ENCODE results near the gene LZTS2.

- TF ChIP-seq HOXB13 (CRISPR knock-in tag; IDR thresholded peaks at IDR 0.05; ENCODE audit: low read depth) (no peak), NFE2L2 (conservative IDR thresholded peaks at IDR 0.05; ENCODE audit: low read length) (no peak), REST (IDR thresholded peaks at IDR 0.05) (no peak), KDM1A (IDR thresholded peaks at IDR 0.05; ENCODE audit: low read depth) (no peak), MAX (IDR thresholded peaks at IDR 0.05) (no peak), MYC (IDR thresholded peaks at IDR 0.05; ENCODE audit: borderline replicate concordance, low read length) (no peak), EP300 (IDR thresholded peaks at IDR 0.05) (no peak), POLR2A (IDR thresholded peaks at IDR 0.05; ENCODE audit: low read length) (no peak), ATOH8 (CRISPR knock-in tag; IDR thresholded peaks at IDR 0.05; ENCODE audit: low read depth) (no peak), NR3C1 (IDR thresholded peaks at IDR 0.05) (no peak), RNF2 (IDR thresholded peaks at IDR 0.05; ENCODE audit: borderline replicate concordance, low read depth) (no peak), JUNB (IDR thresholded peaks at IDR 0.05) (no peak), RARB (CRISPR knock-in tag; IDR thresholded peaks at IDR 0.05) (no peak)
- TF ChIP-seq, protein P1, sequence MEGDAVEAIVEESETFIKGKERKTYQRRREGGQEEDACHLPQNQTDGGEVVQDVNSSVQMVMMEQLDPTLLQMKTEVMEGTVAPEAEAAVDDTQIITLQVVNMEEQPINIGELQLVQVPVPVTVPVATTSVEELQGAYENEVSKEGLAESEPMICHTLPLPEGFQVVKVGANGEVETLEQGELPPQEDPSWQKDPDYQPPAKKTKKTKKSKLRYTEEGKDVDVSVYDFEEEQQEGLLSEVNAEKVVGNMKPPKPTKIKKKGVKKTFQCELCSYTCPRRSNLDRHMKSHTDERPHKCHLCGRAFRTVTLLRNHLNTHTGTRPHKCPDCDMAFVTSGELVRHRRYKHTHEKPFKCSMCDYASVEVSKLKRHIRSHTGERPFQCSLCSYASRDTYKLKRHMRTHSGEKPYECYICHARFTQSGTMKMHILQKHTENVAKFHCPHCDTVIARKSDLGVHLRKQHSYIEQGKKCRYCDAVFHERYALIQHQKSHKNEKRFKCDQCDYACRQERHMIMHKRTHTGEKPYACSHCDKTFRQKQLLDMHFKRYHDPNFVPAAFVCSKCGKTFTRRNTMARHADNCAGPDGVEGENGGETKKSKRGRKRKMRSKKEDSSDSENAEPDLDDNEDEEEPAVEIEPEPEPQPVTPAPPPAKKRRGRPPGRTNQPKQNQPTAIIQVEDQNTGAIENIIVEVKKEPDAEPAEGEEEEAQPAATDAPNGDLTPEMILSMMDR (IDR thresholded peaks at IDR 0.05): no peak
Observed at GRCh38 chr10:101015582-101015973, 16.0 kb downstream of the LZTS2 start.

Data from A549 (cell line).